Peyer's patch (tissue), 4 donors: ENCODE results near the gene AP2A1.

Experiments used
- CTCF ChIP-seq, 6 experiments: fragments of 450-650 bp in 4 of 6; fragments of 200-600 bp in 2 of 6; sonication (generic) in 1 of 6; IDR thresholded peaks; one replicate each; pipeline ENCODE4 v1.5.1; 2017 to 2019; ENCODE audit warnings: antibody characterized with exemption in 6 of 6, mild to moderate bottlenecking in 3 of 6, moderate library complexity in 1 of 6
- POLR2A ChIP-seq, 2 donors: fragments of 450-650 bp; IDR thresholded peaks; one replicate each; pipeline ENCODE4 v1.5.1; 2017; ENCODE audit warnings: antibody characterized with exemption in 2 of 2, mild to moderate bottlenecking in 2 of 2, moderate library complexity in 2 of 2

- TF ChIP-seq CTCF (IDR thresholded peaks at IDR 0.05): no peak
- no peak for TF ChIP-seq POLR2A (IDR thresholded peaks at IDR 0.05)
These were observed 70.2 kb downstream of the AP2A1 start for GRCh38 chr19:49837009-49837310.
